WTC11 (cell line): ENCODE results near the gene PLET1.

Experiments
- CREM ChIP-seq: sonication (generic); formaldehyde crosslinking; IDR thresholded peaks from 2 replicates; pipeline ENCODE4 v1.8.1; 2022; ENCODE audit warnings: mild to moderate bottlenecking, missing genetic modification reagents, moderate library complexity
- ELF4 ChIP-seq: sonication (generic); formaldehyde crosslinking; IDR thresholded peaks from 2 replicates; pipeline ENCODE4 v1.8.1; 2022; ENCODE audit warnings: low read depth, mild to moderate bottlenecking, moderate library complexity, missing genetic modification reagents
- IRF2 ChIP-seq: sonication (generic); formaldehyde crosslinking; IDR thresholded peaks from 2 replicates; pipeline ENCODE4 v1.8.0; 2022; ENCODE audit warnings: low read depth, missing genetic modification reagents, borderline replicate concordance
- NFYB ChIP-seq: sonication (generic); formaldehyde crosslinking; conservative IDR thresholded peaks from 2 replicates; pipeline ENCODE4 v1.8.0; 2022; ENCODE audit warnings: low read depth, missing genetic modification reagents
- NR1H2 ChIP-seq: sonication (generic); formaldehyde crosslinking; IDR thresholded peaks from 2 replicates; pipeline ENCODE4 v1.9.0; 2021; ENCODE audit warnings: mild to moderate bottlenecking, moderate library complexity, missing genetic modification reagents
- TEAD1 ChIP-seq: sonication (generic); formaldehyde crosslinking; IDR thresholded peaks from 2 replicates; pipeline ENCODE4 v1.8.0; 2022; ENCODE audit warnings: mild to moderate bottlenecking, missing genetic modification reagents
- ZNF317 ChIP-seq: sonication (generic); formaldehyde crosslinking; IDR thresholded peaks from 2 replicates; pipeline ENCODE4 v1.8.1; 2023; ENCODE audit warnings: low read depth, mild to moderate bottlenecking, moderate library complexity, missing genetic modification reagents, borderline replicate concordance
- TF ChIP-seq, protein P1 (sequence below): sonication (generic); formaldehyde crosslinking; IDR thresholded peaks from 2 replicates; pipeline ENCODE4 v1.8.1; 2022; ENCODE audit warnings: missing genetic modification reagents, borderline replicate concordance
- TF ChIP-seq, protein P2 (sequence below): fragments of 200-600 bp; IDR thresholded peaks from 2 replicates; pipeline ENCODE4 v1.8.0; 2022; ENCODE audit warnings: antibody characterized with exemption
- TF ChIP-seq, protein P3 (sequence below): sonication (generic); formaldehyde crosslinking; IDR thresholded peaks from 2 replicates; pipeline ENCODE4 v1.8.1; 2022; ENCODE audit warnings: mild to moderate bottlenecking, missing genetic modification reagents, moderate library complexity, borderline replicate concordance
- TF ChIP-seq, protein P4 (sequence below): sonication (generic); formaldehyde crosslinking; IDR thresholded peaks from 2 replicates; pipeline ENCODE4 v1.8.1; 2022; ENCODE audit warnings: low read depth, missing genetic modification reagents, borderline replicate concordance
- TF ChIP-seq, protein P5 (sequence below): sonication (generic); formaldehyde crosslinking; IDR thresholded peaks from 2 replicates; pipeline ENCODE4 v1.8.1; 2022; ENCODE audit warnings: mild to moderate bottlenecking, moderate library complexity, missing genetic modification reagents
- TF ChIP-seq, protein P6 (sequence below): sonication (generic); formaldehyde crosslinking; IDR thresholded peaks from 2 replicates; pipeline ENCODE4 v1.8.1; 2023; ENCODE audit warnings: mild to moderate bottlenecking, missing genetic modification reagents, borderline replicate concordance
- TF ChIP-seq, protein P7 (sequence below): sonication (generic); formaldehyde crosslinking; IDR thresholded peaks from 2 replicates; pipeline ENCODE4 v1.8.1; 2023; ENCODE audit warnings: mild to moderate bottlenecking, missing genetic modification reagents, moderate library complexity

DNA sequence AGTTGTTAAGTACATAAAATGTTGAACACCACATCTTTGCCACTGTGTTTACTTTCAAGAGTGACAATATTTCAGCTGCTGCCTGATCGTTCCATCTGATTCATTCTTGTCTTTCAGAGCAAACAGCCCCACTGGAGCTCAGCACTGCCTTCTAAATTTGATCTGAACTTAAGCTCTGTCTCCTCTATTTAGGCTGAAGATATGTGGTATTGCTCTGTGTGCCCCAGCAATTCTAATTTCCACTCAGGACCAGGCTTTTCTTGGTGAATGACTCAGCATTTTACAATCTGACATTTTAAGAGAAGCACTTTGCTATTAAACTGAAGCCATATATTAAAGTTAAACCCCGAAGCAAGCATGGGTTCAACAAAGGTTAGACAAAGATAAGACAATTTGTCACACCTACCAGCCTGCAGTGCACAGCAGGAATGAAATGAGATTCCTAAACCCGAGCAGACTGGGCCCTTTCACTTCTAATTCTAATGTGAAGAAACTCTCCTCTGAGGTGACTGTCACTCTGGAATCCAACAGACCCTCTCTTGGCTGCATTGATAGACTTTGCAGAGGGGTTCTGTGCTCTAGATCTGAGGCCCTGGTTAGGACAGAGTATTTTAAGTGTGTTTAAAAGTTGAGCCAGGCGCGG is 41.7 kb upstream of the PLET1 start:
- TF ChIP-seq, protein P1, sequence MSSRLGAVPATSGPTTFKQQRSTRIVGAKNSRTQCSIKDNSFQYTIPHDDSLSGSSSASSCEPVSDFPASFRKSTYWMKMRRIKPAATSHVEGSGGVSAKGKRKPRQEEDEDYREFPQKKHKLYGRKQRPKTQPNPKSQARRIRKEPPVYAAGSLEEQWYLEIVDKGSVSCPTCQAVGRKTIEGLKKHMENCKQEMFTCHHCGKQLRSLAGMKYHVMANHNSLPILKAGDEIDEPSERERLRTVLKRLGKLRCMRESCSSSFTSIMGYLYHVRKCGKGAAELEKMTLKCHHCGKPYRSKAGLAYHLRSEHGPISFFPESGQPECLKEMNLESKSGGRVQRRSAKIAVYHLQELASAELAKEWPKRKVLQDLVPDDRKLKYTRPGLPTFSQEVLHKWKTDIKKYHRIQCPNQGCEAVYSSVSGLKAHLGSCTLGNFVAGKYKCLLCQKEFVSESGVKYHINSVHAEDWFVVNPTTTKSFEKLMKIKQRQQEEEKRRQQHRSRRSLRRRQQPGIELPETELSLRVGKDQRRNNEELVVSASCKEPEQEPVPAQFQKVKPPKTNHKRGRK (CRISPR knock-in tag): no peak
- TF ChIP-seq, protein P2, sequence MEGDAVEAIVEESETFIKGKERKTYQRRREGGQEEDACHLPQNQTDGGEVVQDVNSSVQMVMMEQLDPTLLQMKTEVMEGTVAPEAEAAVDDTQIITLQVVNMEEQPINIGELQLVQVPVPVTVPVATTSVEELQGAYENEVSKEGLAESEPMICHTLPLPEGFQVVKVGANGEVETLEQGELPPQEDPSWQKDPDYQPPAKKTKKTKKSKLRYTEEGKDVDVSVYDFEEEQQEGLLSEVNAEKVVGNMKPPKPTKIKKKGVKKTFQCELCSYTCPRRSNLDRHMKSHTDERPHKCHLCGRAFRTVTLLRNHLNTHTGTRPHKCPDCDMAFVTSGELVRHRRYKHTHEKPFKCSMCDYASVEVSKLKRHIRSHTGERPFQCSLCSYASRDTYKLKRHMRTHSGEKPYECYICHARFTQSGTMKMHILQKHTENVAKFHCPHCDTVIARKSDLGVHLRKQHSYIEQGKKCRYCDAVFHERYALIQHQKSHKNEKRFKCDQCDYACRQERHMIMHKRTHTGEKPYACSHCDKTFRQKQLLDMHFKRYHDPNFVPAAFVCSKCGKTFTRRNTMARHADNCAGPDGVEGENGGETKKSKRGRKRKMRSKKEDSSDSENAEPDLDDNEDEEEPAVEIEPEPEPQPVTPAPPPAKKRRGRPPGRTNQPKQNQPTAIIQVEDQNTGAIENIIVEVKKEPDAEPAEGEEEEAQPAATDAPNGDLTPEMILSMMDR: no peak
- TF ChIP-seq IRF2 (no peak), NFYB (CRISPR knock-in tag) (no peak), ZNF317 (CRISPR knock-in tag) (no peak), CREM (CRISPR knock-in tag) (no peak), NR1H2 (CRISPR knock-in tag) (no peak), TEAD1 (CRISPR knock-in tag) (no peak), ELF4 (CRISPR knock-in tag) (no peak)
- TF ChIP-seq, protein P3, sequence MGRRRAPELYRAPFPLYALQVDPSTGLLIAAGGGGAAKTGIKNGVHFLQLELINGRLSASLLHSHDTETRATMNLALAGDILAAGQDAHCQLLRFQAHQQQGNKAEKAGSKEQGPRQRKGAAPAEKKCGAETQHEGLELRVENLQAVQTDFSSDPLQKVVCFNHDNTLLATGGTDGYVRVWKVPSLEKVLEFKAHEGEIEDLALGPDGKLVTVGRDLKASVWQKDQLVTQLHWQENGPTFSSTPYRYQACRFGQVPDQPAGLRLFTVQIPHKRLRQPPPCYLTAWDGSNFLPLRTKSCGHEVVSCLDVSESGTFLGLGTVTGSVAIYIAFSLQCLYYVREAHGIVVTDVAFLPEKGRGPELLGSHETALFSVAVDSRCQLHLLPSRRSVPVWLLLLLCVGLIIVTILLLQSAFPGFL (CRISPR knock-in tag): no peak
- TF ChIP-seq, protein P4, sequence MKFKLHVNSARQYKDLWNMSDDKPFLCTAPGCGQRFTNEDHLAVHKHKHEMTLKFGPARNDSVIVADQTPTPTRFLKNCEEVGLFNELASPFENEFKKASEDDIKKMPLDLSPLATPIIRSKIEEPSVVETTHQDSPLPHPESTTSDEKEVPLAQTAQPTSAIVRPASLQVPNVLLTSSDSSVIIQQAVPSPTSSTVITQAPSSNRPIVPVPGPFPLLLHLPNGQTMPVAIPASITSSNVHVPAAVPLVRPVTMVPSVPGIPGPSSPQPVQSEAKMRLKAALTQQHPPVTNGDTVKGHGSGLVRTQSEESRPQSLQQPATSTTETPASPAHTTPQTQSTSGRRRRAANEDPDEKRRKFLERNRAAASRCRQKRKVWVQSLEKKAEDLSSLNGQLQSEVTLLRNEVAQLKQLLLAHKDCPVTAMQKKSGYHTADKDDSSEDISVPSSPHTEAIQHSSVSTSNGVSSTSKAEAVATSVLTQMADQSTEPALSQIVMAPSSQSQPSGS (CRISPR knock-in tag): no peak
- TF ChIP-seq, protein P5, sequence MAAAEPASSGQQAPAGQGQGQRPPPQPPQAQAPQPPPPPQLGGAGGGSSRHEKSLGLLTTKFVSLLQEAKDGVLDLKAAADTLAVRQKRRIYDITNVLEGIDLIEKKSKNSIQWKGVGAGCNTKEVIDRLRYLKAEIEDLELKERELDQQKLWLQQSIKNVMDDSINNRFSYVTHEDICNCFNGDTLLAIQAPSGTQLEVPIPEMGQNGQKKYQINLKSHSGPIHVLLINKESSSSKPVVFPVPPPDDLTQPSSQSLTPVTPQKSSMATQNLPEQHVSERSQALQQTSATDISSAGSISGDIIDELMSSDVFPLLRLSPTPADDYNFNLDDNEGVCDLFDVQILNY (CRISPR knock-in tag): no peak
- TF ChIP-seq, protein P6, sequence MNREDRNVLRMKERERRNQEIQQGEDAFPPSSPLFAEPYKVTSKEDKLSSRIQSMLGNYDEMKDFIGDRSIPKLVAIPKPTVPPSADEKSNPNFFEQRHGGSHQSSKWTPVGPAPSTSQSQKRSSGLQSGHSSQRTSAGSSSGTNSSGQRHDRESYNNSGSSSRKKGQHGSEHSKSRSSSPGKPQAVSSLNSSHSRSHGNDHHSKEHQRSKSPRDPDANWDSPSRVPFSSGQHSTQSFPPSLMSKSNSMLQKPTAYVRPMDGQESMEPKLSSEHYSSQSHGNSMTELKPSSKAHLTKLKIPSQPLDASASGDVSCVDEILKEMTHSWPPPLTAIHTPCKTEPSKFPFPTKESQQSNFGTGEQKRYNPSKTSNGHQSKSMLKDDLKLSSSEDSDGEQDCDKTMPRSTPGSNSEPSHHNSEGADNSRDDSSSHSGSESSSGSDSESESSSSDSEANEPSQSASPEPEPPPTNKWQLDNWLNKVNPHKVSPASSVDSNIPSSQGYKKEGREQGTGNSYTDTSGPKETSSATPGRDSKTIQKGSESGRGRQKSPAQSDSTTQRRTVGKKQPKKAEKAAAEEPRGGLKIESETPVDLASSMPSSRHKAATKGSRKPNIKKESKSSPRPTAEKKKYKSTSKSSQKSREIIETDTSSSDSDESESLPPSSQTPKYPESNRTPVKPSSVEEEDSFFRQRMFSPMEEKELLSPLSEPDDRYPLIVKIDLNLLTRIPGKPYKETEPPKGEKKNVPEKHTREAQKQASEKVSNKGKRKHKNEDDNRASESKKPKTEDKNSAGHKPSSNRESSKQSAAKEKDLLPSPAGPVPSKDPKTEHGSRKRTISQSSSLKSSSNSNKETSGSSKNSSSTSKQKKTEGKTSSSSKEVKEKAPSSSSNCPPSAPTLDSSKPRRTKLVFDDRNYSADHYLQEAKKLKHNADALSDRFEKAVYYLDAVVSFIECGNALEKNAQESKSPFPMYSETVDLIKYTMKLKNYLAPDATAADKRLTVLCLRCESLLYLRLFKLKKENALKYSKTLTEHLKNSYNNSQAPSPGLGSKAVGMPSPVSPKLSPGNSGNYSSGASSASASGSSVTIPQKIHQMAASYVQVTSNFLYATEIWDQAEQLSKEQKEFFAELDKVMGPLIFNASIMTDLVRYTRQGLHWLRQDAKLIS (CRISPR knock-in tag): no peak
- TF ChIP-seq, protein P7, sequence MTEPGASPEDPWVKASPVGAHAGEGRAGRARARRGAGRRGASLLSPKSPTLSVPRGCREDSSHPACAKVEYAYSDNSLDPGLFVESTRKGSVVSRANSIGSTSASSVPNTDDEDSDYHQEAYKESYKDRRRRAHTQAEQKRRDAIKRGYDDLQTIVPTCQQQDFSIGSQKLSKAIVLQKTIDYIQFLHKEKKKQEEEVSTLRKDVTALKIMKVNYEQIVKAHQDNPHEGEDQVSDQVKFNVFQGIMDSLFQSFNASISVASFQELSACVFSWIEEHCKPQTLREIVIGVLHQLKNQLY: no peak
